ENCODE results near the gene ST6GALNAC6. TPM values are rescaled to one million over a fixed set of nuclear protein-coding genes. Genes with fewer than 3 reads are reported as not detected.
"Not testable (repeated sequence)": the region's sequence is repeated elsewhere in the genome, so short reads cannot be mapped to it uniquely, and the experiment has no call there.

ST6GALNAC6 gene
- total RNA-seq, 1 donor from 2014 or later = 31.1 TPM

GRCh38 chr9:127847833-127848755 lies 51.3 kb downstream of the ST6GALNAC6 start:
- Mint-ChIP-seq H3K36me3 (ENCODE audit: insufficient read depth) (peaks cover 4% of the 10 kb centered on the region), H3K27me3 (peaks cover 3% of the 10 kb centered on the region), H3K4me3 (ENCODE audit: low read depth) (no peak overlapping the region), H3K4me1 (ENCODE audit: low read depth) (no peaks in the 10 kb centered on the region), H3K27ac (no peak overlapping the region), H3K9me3 (ENCODE audit: low read depth) (peaks cover 11% of the 10 kb centered on the region)
- DNase-seq (ENCODE audit: low spot score, unreplicated experiment) = no peak
- TF ChIP-seq CTCF (IDR thresholded peaks at IDR 0.05; ENCODE audit: unreplicated experiment) = no peak

- DNase-seq (ENCODE audit: low spot score, unreplicated experiment) = no peak
- H3K9me3 Mint-ChIP-seq (ENCODE audit: low read depth) = peaks cover 11% of the 10 kb centered on the region
- H3K36me3 Mint-ChIP-seq (ENCODE audit: insufficient read depth) = peaks cover 4% of the 10 kb centered on the region
- TF ChIP-seq CTCF (IDR thresholded peaks at IDR 0.05; ENCODE audit: unreplicated experiment) = no peak
- no peak overlapping the region for H3K27ac Mint-ChIP-seq
- H3K4me1 Mint-ChIP-seq (ENCODE audit: low read depth) = no peaks in the 10 kb centered on the region
- no peak overlapping the region for H3K4me3 Mint-ChIP-seq (ENCODE audit: low read depth)
- no peaks in the 10 kb centered on the region for H3K27me3 Mint-ChIP-seq
These were observed 52.3 kb downstream of the ST6GALNAC6 start for GRCh38 chr9:127847178-127847510.

GRCh38 chr9:127846443-127847177 lies 52.8 kb downstream of the ST6GALNAC6 start:
- DNase-seq (ENCODE audit: low spot score, unreplicated experiment) = no peak
- H3K27me3 Mint-ChIP-seq = no peaks in the 10 kb centered on the region
- no peaks in the 10 kb centered on the region for H3K4me1 Mint-ChIP-seq (ENCODE audit: low read depth)
- peaks cover 11% of the 10 kb centered on the region for H3K9me3 Mint-ChIP-seq (ENCODE audit: low read depth)
- no peak overlapping the region for H3K4me3 Mint-ChIP-seq (ENCODE audit: low read depth)
- H3K27ac Mint-ChIP-seq = no peak overlapping the region
- peaks cover 4% of the 10 kb centered on the region for H3K36me3 Mint-ChIP-seq (ENCODE audit: insufficient read depth)
- TF ChIP-seq CTCF (IDR thresholded peaks at IDR 0.05; ENCODE audit: unreplicated experiment) = no peak

GRCh38 chr9:127845619-127846018 lies 53.8 kb downstream of the ST6GALNAC6 start:
- not testable (repeated sequence) for H3K27ac Mint-ChIP-seq

GRCh38 chr9:127844821-127845359 lies 54.5 kb downstream of the ST6GALNAC6 start:
- H3K27me3 Mint-ChIP-seq = no peaks in the 10 kb centered on the region
- peaks cover 4% of the 10 kb centered on the region for H3K36me3 Mint-ChIP-seq (ENCODE audit: insufficient read depth)
- DNase-seq (ENCODE audit: low spot score, unreplicated experiment) = no peak
- H3K4me1 Mint-ChIP-seq (ENCODE audit: low read depth) = no peaks in the 10 kb centered on the region
- no peak for TF ChIP-seq CTCF (IDR thresholded peaks at IDR 0.05; ENCODE audit: unreplicated experiment)
- no peak overlapping the region for H3K27ac Mint-ChIP-seq
- H3K4me3 Mint-ChIP-seq (ENCODE audit: low read depth) = no peak overlapping the region
- peaks cover 11% of the 10 kb centered on the region for H3K9me3 Mint-ChIP-seq (ENCODE audit: low read depth)

More at GRCh38 chr9:127845619-127846018, 53.8 kb downstream of the ST6GALNAC6 start:
- H3K9me3 Mint-ChIP-seq (ENCODE audit: low read depth) = peaks cover 11% of the 10 kb centered on the region
- not testable (repeated sequence) for H3K27me3 Mint-ChIP-seq; H3K36me3 Mint-ChIP-seq (ENCODE audit: insufficient read depth); H3K4me3 Mint-ChIP-seq (ENCODE audit: low read depth); H3K4me1 Mint-ChIP-seq (ENCODE audit: low read depth); DNase-seq (ENCODE audit: low spot score, unreplicated experiment)
